Ascending aorta (tissue), 2 donors: ENCODE measurements around the gene ZNF226. TPM values are rescaled to one million over a fixed set of nuclear protein-coding genes. Genes with fewer than 3 reads are reported as not detected.
A peak's percentile ranks its signal among the peaks of the same experiment; 100 is the strongest.
"Not testable (repeated sequence)": the region's sequence is repeated elsewhere in the genome, so short reads cannot be mapped to it uniquely, and the experiment has no call there.

Source experiments
- DNase-seq, 2 donors: peaks; one replicate each; pipeline ENCODE4 v3.0.0-alpha.2; 2019; ENCODE audit warnings: low spot score in 2 of 2
- H3K27ac ChIP-seq, 2 donors: fragments of 200-600 bp; sonication (generic); one replicate each; pipeline ENCODE4 v1.5.1; 2016 to 2017; ENCODE audit warnings: mild to moderate bottlenecking in 1 of 2
- H3K27me3 ChIP-seq: fragments of 200-600 bp; sonication (generic); one replicate; pipeline ENCODE4 v1.5.1; 2017
- H3K36me3 ChIP-seq, 2 donors: fragments of 200-600 bp; sonication (generic); one replicate each; pipeline ENCODE4 v1.5.1; 2016
- H3K4me1 ChIP-seq, 2 donors: fragments of 200-600 bp; sonication (generic); one replicate each; pipeline ENCODE4 v1.5.1; 2016 to 2017; ENCODE audit warnings: mild to moderate bottlenecking in 1 of 2
- H3K4me3 ChIP-seq, 2 donors: fragments of 200-600 bp; sonication (generic); one replicate each; pipeline ENCODE4 v1.5.1; 2016 to 2017; ENCODE audit warnings: mild to moderate bottlenecking in 1 of 2
- H3K9me3 ChIP-seq, 2 donors: fragments of 200-600 bp; sonication (generic); one replicate each; pipeline ENCODE4 v1.5.1; 2016
- CTCF ChIP-seq, 3 experiments: fragments of 200-600 bp in 2 of 3; fragments of 450-650 bp in 1 of 3; sonication (generic) in 2 of 3; IDR thresholded peaks; one replicate each; pipeline ENCODE4 v1.5.1; 2016 to 2019; ENCODE audit warnings: antibody characterized with exemption in 3 of 3, mild to moderate bottlenecking in 1 of 3, moderate library complexity in 1 of 3
- intact Hi-C: fragments of 100-400 bp; cut with DNase I; formaldehyde crosslinking; loops from one replicate; pipeline ENCODE4 v1.15.1; 2023
- total RNA-seq: library from RNA; depleted of rRNA; stranded (reverse); fragments of >200 nt; gene quantifications from one replicate; pipeline ENCODE4 v1.1.0, GENCODE V29; 2016

Gene ZNF226
- 4.7 TPM for total RNA-seq

- Histone ChIP-seq H3K9me3 (peaks cover 19 to 72% of the 10 kb centered on the region in 2 donors), H3K4me1 (peaks cover 0 to 6% of the 10 kb centered on the region in 2 donors), H3K27ac (peak within 1 kb of the TSS; percentile 88 to 89), H3K36me3 (peaks cover 36% of the 10 kb centered on the region in 2 donors), H3K27me3 (no peaks in the 10 kb centered on the region), H3K4me3 (peak within 1 kb of the TSS; percentile 63 to 80)
- no peak for TF ChIP-seq CTCF (IDR thresholded peaks at IDR 0.05)
- intact Hi-C loops, result loop anchor here (1.0 to 2.0 kb wide), 7 partner anchors 24 to 335 kb away; partner anchors contain the start of genes ZNF112, ZNF180, ZNF224 and ZNF225
- DNase-seq, result peak; percentile 82 to 96
Observed at GRCh38 chr19:44164673-44165512, at the start of gene ZNF226. ZNF226 (plus strand) TSS chr19:44165100; CDS start chr19:44170081, 4,981 bp downstream.

DNA sequence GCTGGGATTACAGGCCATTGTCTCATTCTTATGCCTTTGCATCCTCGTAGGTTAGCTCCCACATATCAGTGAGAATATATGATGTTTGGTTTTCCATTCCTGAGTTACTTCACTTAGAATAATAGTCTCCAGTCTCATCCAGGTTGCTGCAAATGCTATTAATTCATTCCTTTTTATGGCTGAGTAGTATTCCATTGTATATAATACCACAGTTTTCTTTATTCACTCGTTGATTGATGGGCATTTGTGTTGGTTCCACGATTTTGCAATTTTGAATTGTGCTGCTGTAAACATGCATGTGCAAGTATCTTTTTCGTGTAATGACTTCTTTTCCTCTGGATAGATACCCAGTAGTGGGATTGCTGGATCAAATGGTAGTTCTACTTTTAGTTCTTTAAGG, 43.7 kb upstream of the ZNF226 start:
- peaks cover 28 to 58% of the 10 kb centered on the region in 2 donors for H3K9me3 ChIP-seq
- DNase-seq, H3K4me3 ChIP-seq, H3K4me1 ChIP-seq, intact Hi-C loops, H3K27me3 ChIP-seq, H3K27ac ChIP-seq: not testable (repeated sequence)
- peaks cover 64 to 95% of the 10 kb centered on the region in 2 donors for H3K36me3 ChIP-seq

GRCh38 chr19:44131955-44132354, 32.9 kb upstream of the ZNF226 start:
- Histone ChIP-seq H3K9me3 (peaks cover 63 to 94% of the 10 kb centered on the region in 2 donors), H3K27me3 (no peaks in the 10 kb centered on the region), H3K4me3 (no peak overlapping the region), H3K36me3 (peaks cover 54 to 61% of the 10 kb centered on the region in 2 donors), H3K4me1 (no peaks in the 10 kb centered on the region), H3K27ac (no peak overlapping the region)
- TF ChIP-seq CTCF (IDR thresholded peaks at IDR 0.05), result no peak
- intact Hi-C loops, result no loop called here
- no peak for DNase-seq

- DNase-seq, result peak; percentile 35 to 88
- TF ChIP-seq CTCF (IDR thresholded peaks at IDR 0.05), result no peak
- H3K27me3 ChIP-seq, result no peaks in the 10 kb centered on the region
- intact Hi-C loops, result loop anchor here (1.0 kb wide), 5 partner anchors 23 to 164 kb away; partner anchors contain the start of genes ZNF224, ZNF225 and ZNF235
- peaks cover 18 to 24% of the 10 kb centered on the region in 2 donors for H3K36me3 ChIP-seq
- H3K4me3 ChIP-seq, result peak within 1 kb of the TSS; percentile 69 to 96
- H3K27ac ChIP-seq, result peak within 1 kb of the TSS; percentile 59 to 80
- H3K4me1 ChIP-seq, result peaks cover 0 to 10% of the 10 kb centered on the region in 2 donors
- peaks cover 0 to 11% of the 10 kb centered on the region in 2 donors for H3K9me3 ChIP-seq
Observed at GRCh38 chr19:44141191-44142058, 23.5 kb upstream of the ZNF226 start, which contains the start of gene ZNF234. ZNF234 (plus strand) TSS chr19:44141554; CDS start chr19:44144633, 3,079 bp downstream.

DNA sequence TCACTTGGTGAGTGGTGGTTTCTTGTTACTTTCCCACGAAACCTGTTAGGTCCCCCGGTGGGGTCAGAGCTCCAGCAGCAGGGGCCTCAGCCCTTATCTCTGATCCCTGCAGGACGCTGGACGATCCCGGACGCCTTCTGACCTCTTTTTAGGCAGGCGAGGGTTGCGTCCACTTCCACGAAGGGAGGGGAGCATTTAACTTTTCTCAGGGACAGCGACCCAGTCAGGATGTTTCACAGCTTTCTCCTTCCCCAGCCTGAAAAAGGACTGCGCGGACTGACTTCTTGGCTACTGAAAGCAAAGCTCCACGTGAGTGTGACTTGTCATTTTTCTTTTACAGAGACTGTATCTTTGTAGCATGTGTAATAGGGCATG, 22.9 kb upstream of the ZNF226 start:
- peak overlapping the region; percentile 59 to 80 for H3K27ac ChIP-seq
- H3K4me3 ChIP-seq, result peak overlapping the region; percentile 69 to 96
- intact Hi-C loops, result no loop called here
- peaks cover 0 to 8% of the 10 kb centered on the region in 2 donors for H3K9me3 ChIP-seq
- peaks cover 20 to 27% of the 10 kb centered on the region in 2 donors for H3K36me3 ChIP-seq
- peaks cover 0 to 10% of the 10 kb centered on the region in 2 donors for H3K4me1 ChIP-seq
- no peak for DNase-seq
- H3K27me3 ChIP-seq, result no peaks in the 10 kb centered on the region
- TF ChIP-seq CTCF (IDR thresholded peaks at IDR 0.05), result no peak
